ENCODE data around the gene OPRL1.

OPRL1 gene

DNA sequence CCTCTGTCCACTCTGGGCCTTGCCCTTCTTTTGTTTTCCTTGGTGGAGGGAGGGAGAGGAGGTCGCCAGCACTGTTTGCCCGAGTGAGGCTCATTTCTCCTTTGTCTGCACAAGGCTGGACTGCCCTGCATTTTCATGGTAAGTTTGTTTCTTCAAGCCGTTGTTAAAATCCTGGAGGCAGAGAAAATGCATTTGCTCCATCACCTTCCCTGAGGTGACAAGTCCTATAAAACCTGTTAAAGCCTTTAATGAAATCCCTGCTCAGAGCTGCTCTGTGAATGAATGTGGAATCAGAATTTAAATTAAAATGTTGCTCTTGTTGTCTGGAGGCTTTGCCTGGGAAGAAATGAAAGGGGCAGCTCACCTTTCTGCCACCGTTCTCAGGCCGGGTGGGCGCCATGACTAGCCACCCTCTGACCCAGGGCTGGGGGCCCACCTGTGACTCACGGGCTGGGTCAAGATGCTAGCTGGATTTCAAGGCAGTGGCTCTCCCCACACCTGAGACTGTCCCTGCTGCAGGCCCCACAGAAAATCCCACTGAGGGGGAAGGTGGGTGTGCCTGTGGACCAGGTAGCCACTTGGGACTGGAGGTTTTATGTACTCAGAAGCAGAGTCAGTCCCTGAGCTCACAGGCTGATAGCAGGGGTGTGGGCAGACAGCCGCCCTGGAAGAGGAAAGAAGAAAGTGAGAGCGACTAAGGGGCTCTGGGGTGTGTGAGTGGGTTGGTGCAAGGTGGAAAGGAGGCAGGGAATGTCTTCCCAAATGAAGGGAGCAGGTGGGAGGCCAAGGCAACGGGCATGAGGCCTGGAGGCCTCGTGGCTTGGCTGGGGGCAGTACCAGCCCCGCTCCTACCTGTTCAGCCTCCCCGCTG, 60.4 kb downstream of the OPRL1 start:
- DNase-seq (ENCODE audit: low read depth in 2 of 2) = no peak

DNA sequence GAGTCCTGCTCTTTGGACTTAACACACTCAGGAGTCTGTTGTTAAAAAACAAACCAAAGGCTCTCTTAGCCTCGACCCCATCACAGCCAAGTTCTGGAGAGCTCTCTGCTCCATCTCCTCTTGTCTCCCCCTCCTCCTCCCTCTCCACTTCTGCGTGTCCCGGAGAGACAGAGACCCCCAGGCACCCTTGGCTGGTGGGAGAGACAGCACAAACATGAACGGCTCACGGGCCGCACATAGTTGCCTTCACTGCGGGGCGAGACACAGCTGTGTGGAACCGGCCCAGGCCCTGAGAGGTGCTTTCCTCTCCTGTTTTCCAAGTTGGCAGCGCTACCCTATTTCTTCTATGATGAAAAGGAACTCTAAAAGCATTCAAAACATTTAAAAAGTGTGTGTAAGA, 61.1 kb downstream of the OPRL1 start:
- DNase-seq (ENCODE audit: low read depth in 2 of 2) = no peak

DNA sequence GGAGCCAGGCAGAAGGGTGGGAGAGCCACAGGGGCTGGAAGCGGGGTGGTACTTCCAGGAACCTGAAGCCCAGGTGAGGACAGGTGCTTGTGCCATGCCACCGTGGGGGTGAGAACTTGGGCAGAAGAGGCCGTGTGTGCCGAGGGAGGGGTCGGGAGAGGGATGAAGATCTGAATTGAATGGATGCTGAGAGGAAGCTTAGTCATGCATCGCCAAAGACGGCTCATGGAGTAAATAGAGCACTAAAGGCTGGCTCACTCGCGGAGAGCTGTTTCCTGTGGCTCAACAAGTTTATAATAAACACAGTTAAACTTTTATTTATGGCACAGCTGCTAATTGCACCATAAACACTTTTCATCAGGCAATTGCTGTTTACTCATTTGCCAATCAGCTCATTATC, 62.7 kb downstream of the OPRL1 start:
- DNase-seq (ENCODE audit: low read depth in 2 of 2) = no peak

- DNase-seq (ENCODE audit: low read depth in 2 of 2) = no peak
These were observed 63.3 kb downstream of the OPRL1 start for GRCh38 chr20:64143018-64143801.

- DNase-seq (ENCODE audit: low read depth in 2 of 2) = no peak
These were observed 64.4 kb downstream of the OPRL1 start for GRCh38 chr20:64144144-64144912.

DNA sequence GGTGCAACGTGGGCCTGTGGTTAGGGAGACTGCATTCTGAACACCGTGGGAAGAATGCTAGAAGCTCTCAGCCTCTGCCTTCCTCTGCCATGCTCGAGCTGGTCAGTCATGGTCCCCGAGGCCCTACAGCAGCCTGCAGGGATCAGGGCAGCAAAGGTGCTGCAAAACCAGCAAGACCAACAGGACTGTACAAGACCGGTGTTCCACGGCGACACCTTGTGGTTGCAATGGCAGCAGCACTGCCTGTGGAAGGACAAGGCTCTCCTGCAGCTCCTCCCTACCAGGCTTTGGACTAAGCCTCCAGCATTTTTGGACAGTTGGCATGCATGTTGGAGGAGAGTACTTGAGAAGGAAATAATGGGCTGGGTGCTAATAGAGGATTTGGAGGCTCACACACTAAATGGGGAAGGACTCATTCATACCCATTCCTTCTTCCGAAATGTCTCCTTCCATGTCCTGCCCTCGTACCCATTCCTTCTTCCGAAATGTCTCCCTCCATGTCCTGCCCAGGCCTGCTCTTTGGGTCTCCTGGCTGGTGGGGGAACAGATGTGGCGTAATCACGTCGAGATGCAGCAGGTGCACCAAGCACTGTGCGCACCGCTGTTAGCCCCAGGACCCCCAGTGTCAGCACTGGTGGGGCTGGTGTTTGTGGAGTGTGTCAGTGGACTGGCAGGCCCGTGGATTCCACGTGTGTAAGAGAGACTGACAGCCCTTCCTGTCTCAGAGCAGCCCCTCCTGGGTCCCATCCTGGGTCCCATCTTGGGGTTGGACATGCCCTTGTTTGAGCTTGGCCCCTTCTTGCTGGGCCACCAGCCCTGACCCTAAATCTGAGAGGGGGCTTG, 65.8 kb downstream of the OPRL1 start:
- no peak for DNase-seq (ENCODE audit: low read depth in 2 of 2)

GRCh38 chr20:64146301-64146935, 66.5 kb downstream of the OPRL1 start:
- no peak for DNase-seq (ENCODE audit: low read depth in 2 of 2)

- no peak for DNase-seq (ENCODE audit: low read depth in 2 of 2)
These were observed 67.1 kb downstream of the OPRL1 start for GRCh38 chr20:64146936-64147477.

GRCh38 chr20:64148581-64148980, 68.7 kb downstream of the OPRL1 start:
- DNase-seq (ENCODE audit: low read depth in 2 of 2) = no peak

GRCh38 chr20:64149141-64149540, 69.3 kb downstream of the OPRL1 start:
- no peak for DNase-seq (ENCODE audit: low read depth in 2 of 2)

DNA sequence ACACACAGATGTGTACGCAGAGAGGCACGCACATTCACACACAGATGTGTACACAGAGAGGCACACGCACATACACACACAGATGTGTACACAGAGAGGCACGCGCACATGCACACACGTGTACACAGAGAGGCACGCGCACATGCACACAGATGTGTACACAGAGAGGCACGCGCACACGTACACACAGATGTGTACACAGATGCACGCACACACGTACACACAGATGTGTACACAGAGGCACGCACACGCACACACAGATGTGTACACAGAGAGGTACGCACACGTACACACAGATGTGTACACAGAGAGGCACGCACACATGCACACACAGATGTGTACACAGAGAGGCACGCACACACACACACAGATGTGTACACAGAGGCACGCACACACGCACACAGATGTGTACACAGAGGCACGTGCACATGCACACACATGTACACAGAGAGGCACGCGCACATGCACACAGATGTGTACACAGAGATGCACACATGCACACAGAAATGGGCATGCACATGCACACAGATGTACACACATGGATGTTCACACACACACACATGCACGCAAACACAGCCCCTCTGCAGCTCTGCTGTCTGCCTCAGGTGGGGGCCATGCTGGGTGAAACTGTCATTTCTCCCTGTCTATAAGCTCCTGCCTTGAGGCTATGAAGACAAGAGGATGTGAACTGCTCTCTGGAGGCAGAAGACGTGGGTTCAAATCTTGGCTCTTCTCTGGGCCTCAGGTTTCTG, 70.1 kb downstream of the OPRL1 start:
- DNase-seq (ENCODE audit: low read depth in 2 of 2) = no peak
